ENCODE data around the gene NBAS.

Gene NBAS

DNA sequence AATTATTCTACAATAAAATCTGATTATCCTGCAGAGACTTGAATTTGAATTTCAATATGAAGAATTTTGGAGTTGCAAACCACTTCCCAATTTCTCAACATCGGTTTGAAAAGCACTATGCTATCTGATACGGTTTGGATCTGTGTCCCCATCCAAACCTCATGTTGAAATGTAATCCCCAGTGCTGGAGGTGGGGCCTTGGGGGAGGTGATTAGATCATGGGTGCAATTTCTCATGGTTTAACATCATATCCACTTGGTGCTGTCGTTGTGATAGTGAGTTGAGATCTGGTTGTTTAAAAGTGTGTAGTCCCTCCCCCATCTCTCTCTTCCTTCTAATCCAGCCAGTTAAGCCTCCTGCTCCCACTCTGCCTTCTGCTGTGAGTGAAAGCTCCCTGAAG, 205.7 kb downstream of the NBAS start:
- DNase-seq = no peak

DNA sequence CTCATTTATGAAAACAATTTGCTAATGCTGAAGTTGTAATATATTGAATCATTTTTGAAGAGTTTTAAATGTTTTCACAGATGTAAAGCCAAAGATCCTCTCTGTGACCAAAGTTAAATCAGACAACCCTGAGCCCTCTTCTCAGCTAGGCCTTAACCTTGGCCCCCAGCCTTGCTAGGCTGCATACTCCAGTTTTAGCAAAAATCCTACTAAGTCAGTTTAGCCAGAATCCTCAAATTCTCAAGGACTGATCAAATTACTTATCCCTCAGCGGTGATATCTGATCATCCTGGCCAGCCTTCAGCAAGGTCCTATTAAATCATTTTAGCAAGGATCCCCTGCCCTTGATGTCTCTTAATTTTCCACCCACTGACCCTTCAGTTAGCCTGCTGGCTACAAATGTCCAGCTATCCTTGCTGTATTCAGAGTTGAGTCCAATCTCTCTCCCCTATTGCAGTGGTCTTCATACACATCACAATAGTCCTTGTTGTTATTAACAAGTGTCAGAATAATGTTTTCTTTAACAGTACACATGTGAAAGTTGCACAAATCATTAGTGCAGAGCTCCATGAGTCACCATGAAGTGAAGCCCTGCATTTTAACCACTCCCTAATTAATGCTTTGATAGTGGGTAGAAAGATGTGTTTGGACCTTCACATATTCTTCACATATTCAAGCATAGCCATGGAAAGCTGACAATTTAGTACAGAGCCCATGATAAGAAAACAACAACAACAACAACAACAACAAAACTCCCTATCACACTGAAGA, 206.4 kb downstream of the NBAS start:
- DNase-seq = no peak

DNA sequence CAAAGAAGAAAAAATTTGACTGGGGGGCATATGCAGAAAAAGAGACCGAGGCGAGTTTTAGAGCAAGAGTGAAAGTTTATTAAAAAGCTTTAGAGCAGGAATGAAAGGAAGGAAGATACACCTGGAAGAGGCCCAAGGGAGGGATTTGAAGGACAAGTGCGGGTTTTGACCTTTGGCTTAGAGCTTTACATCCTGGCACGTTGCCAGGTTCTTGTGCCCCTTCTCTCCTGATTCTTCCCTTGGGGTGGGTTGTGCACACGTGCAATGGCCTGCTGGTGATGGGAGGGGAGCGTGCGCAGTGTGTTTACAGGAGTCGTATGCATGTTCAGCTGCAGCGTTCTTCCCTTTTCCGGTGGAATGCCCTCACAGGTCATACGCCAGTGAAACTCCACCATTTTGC, 208.8 kb downstream of the NBAS start:
- DNase-seq = no peak

DNA sequence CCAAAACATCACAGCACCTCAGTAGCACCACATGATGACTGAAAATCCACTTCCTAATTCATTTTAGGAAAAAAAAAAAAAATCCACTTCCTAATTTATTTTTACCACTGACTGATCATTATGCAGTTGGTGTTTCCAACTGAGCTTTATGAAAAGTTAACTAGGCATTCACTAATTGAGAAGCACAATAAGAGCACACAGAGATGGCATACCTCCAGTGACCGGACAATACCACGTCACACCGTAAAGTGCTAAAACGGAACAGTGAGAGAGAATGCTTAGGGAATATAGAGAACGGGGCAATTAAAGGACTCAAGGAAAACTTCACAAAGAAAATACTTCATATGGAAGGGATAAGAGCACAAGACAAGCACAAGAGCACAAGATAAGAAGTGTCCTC, 212.5 kb downstream of the NBAS start:
- no peak for DNase-seq

DNA sequence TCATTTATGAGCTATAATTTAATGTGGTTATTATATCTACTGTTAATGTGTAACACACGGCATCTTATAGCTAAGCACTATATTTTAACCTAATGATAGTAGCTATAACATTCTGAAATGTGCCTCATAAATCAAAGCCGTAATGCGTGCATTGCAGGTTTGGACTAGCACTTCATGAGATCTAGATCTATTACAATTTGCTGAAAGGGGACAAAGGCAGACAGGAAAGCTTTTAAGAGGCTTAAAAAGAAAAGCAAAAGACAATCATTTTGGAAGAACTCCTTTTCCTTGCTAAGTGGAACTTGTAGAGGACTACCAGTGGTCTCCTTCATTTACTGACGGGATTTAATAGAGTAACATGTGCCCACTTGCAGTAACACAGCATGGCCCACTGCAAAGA, 213.1 kb downstream of the NBAS start:
- peak in 1 of 2 experiments; percentile 95 for DNase-seq

DNA sequence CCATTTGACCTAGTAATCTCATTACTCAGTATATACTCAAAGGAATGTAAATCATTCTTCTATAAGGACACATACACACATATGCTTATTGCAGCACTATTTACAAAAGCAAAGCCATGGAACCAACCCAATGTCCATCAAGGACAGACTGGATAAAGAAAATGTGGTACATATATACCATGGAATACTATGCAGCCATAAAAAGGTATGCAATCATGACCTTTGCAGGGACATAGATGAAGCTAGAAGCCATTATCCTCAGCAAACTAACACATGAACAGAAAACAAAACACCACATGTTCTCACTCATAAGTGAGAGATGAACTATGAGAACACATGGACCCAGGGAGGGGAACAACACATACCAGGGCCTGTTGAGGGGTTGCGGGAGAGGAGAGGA, 214.5 kb downstream of the NBAS start:
- DNase-seq = no peak

DNA sequence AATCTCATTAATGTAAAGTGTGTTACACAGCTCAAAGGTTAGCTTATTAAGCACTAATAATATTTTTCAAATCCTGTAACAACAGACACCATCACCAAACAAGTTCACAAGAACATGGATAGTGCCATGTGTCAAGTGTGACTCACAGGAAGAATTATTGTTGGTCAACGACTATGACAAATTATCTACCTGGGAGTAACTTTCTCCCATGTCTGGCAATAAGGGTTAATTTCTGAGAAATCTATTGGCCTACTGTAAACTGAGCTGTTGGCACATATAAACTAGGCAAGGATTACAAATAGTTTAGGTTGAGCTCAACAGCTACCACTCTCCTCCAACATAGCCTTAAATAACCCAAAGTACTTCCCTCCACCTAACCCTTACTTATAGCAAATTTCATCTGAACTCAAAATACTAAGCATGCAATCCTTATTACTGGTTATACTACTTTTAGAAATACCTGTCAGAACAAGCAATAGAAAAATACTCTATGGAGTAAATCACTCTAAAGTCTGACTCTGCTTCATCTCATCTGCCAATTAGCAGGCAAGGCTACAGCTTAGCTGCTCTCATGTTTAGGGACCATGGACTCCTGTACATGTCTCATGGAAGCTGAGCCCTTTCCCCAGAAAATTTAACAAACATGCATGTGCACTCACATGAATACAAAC, 223.0 kb downstream of the NBAS start:
- no peak for DNase-seq

DNA sequence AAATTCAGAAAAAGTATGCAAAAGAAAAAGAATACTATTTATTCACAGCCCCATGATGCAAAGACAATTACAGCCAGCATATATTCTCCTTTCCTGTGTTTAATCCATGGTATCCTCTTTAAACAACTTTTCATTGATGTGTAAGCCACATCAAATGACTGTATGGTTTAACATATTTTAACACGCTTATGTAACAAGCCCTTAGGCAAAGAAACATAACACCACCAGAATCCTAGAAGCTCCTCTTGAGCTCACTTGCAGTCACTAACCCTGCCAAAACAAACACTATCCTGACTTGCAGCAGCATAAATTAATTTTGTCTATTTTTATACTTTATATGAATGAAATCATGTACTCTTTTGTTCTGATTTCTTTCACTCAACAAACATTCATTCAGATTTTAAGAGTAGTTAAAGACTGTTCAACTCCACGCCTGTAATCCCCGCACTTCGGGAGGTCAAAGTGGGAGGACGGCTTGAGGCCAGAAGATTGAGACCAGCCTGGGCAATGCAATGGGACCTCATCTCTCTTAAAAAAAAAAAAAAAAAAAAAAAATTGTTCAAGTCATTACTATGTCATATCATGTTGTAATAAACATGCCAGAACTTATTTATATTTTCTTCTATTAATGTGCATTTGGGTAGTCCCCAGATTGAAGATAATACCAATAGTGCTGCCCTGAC, 226.3 kb downstream of the NBAS start:
- peak; percentile 99 for DNase-seq

DNA sequence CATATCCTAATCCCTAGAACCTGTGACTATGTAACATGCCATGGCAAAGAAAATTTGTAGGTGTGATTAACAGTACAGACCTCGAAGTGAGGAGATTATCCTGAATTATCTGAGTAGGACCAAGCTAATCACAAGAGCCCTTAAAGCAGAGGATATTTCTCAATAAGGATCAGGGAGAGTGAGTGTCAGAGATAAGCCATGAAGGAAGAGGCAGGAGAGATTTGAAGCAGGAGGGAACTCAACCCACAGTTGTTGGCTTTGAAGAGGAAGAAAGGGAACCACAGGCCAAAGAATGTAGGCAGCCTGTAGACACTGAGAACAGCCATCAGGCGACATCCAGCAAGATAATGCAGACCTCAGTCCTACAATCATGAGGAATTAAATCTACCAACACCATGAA, 229.3 kb downstream of the NBAS start:
- DNase-seq = no peak

DNA sequence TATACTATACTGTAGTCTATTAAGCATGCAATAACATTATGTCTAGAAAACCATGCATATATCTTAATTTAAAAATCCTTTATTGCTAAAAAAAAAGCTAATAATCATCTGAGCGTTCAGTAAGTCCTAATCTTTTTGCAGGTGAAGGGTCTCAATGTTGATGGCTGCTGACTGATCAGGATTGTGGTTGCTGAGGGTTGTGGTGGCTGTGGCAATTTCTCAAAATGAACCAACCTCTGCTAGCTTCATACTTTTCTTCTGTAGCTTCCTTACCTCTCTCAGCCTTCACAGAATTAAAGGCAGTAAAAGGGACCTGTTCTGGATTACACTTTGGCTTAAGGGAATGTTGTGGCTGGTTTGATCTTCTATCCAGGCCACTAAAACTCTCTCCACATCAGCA, 235.8 kb downstream of the NBAS start:
- DNase-seq = no peak

DNA sequence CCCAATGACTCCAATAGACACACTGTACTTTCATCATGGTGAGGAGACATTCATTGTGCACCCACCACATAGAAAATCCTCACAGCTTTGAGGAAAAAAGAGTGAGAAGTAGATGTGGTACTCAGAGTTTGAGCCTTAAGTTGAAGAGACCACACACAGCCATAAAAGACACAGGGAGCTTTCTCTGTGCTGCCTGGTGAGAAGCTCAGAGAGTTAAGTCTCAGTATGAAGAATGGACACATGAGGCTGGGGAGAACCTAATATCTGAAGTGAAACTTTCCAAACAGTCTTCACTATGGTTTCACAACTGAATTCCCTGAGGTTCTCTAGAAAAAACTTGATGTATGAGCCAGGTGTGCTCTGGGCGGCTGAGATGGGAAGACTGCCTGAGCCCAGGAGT, 237.9 kb downstream of the NBAS start:
- no peak for DNase-seq

DNA sequence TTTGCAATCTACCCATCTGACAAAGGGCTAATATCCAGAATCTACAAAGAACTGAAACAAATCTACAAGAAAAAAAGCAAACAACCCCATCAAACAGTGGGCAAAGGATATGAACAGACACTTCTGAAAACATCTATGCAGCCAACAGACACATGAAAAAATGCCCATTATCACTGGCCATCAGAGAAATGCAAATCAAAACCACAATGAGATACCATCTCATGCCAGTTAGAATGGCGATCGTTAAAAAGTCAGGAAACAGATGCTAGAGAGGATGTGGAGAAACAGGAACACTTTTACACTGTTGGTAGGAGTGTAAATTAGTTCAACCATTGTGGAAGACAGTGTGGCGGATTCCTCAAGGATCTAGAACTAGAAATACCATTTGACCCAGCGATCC, 239.7 kb downstream of the NBAS start:
- peak; percentile 100 for DNase-seq

DNA sequence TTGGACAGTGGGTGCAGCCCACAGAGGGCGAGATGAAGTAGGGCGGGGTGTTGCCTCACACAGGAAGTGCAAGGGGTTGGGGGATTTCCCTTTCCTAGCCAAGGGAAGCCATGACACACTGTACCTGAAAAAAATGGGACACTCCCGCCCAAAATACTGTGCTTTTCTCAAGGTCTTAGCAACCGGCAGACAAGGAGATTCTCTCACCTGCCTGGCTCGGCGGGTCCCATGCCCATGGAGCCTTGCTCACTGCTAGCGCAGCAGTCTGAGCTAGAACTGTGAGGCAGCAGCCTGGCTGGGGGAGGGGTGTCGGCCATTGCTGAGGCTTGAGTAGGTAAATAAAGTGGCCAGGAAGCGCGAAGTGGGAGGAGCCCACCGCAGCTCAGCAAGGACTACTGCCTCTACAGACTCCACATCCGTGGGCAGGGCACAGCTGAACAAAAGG, 244.7 kb downstream of the NBAS start:
- peak in 1 of 2 experiments; percentile 97 for DNase-seq

DNA sequence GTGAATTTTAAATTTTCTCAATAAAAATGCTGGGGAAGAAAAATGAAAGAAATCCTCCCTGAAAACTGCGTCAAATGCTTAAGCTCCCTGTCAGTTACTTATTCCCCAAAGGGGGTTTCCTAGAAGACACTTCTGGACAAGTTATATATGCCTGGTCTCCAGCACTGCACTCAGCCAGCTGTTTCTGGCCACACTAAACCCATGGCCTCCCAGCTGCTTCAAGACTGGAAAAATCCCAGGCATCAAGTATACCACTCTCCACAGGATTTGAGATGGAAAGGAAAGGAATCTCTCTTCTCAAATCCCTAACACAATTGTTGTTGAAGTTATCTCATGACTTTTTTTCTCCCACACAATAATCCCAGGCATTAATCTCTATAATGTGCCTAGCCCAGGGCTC, 245.7 kb downstream of the NBAS start:
- no peak for DNase-seq

DNA sequence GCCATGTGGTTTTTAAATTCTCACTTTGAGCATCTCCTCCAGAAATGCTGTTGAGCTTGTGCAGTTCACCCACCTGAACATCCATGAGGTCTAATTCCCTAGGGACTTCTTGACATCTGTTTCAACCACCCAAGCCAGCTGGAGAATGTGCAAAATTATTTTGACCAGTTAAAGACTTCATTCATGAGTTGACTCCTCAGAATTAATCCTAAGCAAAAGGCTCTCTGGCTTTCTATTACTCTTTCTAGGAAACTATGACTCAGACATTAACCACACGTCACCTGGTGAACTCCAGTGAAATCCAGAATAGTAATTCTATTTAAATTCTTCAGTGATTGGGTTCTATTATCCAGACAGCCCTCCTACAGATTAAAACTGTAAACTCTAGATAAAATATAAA, 247.5 kb downstream of the NBAS start:
- peak; percentile 98 to 100 for DNase-seq

DNA sequence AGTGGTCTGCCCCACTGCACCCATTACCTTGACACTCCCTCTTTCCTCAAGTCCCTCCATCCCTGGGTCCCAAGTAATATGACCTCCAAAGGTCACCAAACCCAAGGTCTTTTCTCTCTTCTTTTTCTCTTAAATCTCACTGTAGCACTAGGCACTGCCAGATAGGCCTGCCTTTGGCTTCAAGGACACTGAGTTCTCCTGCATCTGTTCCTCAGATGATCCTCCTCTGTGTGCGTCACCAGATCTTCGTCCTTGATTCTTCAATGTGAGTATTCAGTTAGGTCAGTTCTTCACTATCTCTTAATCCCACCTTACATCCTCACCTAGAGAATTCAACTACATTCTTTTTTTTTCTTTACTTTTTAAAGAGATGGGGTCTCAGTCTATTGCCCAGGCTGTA, 249.2 kb downstream of the NBAS start:
- no peak for DNase-seq

DNA sequence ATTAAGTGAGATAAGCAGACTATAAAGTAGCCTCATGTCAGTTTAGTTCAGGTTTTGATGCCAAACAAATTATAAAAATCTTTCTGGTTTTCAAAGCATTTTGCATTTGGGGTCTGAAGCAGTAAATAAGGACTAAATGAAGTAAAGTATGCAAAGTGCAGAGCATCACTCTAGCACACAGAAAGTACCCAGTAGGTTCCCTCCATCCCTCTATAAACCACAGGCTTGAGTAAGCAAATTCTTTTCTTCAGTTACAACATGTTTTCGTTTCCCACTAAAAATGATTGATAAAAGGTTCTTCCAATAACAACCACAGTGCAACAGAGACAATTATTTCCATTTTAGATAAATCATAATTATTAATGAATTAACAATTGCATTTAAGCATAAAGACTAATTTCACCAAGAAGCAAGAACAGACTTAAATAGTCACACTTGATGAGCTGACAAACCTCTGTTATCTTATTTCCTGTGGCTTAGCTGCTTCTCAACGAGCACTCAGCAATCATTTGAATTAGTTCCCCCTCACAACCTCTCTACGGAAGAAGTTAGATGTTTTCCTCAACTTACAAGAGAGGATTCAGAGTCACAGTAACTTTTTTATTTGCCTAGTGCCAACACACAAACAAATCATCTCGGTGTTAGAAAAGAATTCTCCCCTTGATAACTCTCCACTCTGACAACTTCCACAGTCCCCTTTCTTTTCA, 249.8 kb downstream of the NBAS start:
- peak; percentile 99 to 100 for DNase-seq

DNA sequence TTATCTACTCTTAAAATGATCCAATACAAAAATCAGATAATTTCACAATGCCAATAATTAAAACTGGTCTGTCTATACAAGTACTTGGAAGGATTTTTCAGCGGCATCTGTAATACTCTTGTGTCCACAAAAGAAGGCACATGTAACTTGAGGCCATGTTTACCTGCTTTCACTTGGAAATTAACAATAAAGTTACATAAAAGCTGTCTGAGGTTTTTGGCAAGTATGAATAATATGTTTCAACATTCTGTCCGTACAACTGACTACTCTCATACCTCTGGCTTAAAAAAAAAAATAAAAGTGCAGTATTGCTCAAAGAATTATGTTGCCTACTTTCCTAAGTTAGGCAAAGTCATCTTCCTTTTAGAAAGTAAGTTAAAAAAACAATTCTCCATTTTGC, 253.6 kb downstream of the NBAS start:
- peak; percentile 100 for DNase-seq

DNA sequence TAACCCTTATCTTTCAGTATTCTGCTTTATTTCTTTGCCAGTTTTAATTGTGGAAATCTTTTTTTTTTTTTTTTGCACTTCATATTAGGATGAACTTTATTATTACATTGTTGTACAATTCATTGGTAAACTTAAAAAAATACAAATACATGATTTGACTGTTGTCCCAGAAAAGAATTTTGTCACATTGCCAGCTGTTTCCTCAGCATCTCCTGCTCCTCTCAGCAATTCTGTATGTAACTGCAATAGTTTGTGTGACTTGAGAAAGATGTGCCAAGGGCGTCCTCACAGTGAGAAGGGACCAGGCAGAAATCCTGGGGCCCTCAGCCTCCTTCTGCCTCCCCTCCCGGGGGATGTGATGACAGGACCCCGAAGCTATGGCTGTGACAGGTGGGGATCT, 254.4 kb downstream of the NBAS start:
- DNase-seq = no peak

DNA sequence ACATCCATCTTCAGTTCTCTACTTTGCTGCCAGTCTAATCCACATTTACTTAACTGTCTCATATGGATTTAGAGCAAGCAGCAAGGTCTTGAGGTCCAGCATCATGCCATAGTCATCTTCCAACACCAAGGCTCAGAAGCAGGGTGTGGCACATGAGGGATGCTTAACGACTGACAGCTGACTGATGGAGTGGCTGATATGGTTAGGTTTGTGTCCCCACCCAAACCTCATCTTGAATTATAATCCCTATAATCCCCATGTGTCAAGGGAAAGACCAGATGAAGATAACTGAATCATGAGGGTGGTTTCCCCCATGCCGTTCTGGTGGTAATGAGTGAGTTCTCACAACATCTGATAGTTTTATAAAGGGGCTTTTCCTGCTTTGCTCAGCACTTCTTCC, 257.3 kb downstream of the NBAS start:
- no peak for DNase-seq

DNA sequence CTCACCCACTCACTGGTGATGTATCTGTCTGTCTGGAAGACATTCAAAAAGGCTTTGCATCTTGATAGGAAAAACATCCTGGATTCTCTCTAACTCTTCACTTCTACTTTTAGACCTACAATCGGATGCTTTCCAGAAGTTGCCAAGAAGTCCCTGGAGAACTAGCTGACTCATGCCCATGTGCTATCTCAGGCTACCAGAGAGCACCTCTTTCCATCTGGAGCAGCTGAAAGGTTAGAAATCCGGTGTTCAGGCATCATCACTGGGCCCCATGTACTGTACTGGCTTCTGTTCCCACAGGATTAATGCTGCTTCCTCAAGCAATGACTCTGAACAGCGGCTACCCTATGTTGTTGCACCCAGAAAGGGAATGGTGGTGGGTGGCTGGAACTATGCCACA, 259.0 kb downstream of the NBAS start:
- DNase-seq = no peak

DNA sequence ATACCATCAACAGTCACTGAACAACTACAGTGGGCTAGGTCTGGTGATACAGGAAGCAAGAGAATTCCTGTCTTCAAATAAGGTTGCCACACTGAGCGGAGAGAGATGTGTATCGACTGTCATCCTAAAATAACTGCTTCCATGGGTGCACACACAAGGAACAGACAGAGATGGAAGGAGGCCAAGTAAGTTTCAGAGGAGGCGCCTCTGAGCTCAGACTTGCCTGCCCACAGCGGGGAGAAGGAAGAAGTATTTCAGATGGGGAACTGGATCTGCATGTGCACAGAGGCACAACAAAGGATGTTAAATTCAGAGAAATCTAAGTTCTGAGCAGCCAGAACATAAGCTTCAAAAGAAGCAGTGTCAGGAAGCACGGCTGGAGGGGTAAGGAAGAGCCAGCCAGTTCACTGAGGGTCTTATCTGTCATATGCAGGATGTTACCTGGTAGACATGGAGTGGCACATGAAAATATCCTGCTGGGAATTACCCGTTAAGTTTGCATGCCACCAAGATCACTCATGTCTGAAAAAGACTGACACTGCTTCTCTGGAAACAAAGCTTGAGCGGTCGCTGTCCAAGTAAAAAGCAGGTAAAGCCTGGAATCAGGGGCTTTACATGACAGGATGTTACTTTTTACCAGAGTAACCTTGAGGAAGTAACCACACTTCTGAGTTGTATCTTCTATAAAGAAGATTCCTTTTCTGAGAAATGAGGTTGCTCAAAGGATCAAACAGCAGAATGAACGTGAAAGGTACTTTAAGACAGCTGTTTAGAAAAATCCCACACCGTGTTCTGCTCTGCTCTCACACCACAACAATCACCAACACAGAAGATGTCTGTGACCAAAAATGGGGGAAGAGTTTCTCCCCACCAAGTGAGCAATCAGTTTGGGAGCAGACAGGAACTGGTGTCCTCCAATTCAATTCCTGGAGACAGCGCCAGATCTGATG, 260.2 kb downstream of the NBAS start:
- peak in 1 of 2 experiments; percentile 93 for DNase-seq
